Umbilical cord (tissue), 2 donors: ENCODE measurements around the gene ALKBH7. TPM values are rescaled to one million over a fixed set of nuclear protein-coding genes. Genes with fewer than 3 reads are reported as not detected.

Source experiments
- DNase-seq: peaks from one replicate; pipeline ENCODE4 v3.0.0-alpha.2; 2015; ENCODE audit warnings: low spot score
- total RNA-seq: library from RNA; depleted of rRNA; stranded (reverse); fragments of >200 nt; gene quantifications from one replicate; pipeline ENCODE4 v1.2.3, GENCODE V29; 2014; ENCODE audit warnings: low replicate concordance; ENCODE audit not compliant: insufficient read depth

The ALKBH7 gene
- total RNA-seq, 1 donor from 2014 or later, result 97.5 TPM

GRCh38 chr19:6364353-6364752, 8.2 kb upstream of the ALKBH7 start:
- DNase-seq, result no peak

GRCh38 chr19:6373096-6373812, 660 bp downstream of the ALKBH7 start:
- DNase-seq, result peak; percentile 99

- no peak for DNase-seq
Observed at GRCh38 chr19:6373813-6374108, 1.2 kb downstream of the ALKBH7 start.

GRCh38 chr19:6374161-6374709, 1.6 kb downstream of the ALKBH7 start:
- no peak for DNase-seq

GRCh38 chr19:6374711-6375410, 2.3 kb downstream of the ALKBH7 start:
- no peak for DNase-seq

- DNase-seq, result no peak
Observed at GRCh38 chr19:6375411-6376010, 2.9 kb downstream of the ALKBH7 start, which contains the start of gene PSPN. Gene PSPN (minus strand): TSS chr19:6375933. CDS start chr19:6375849, 84 bp downstream.

- no peak for DNase-seq
Observed at GRCh38 chr19:6376512-6377190, 4.1 kb downstream of the ALKBH7 start.

- DNase-seq, result peak; percentile 91
Observed at GRCh38 chr19:6378041-6378440, 5.4 kb downstream of the ALKBH7 start.

- DNase-seq, result no peak
Observed at GRCh38 chr19:6378486-6378885, 5.9 kb downstream of the ALKBH7 start.

GRCh38 chr19:6379744-6380143, 7.2 kb downstream of the ALKBH7 start:
- DNase-seq, result no peak

- DNase-seq, result no peak
Observed at GRCh38 chr19:6381030-6381750, 8.6 kb downstream of the ALKBH7 start.

GRCh38 chr19:6383188-6383587, 10.6 kb downstream of the ALKBH7 start:
- DNase-seq, result no peak

GRCh38 chr19:6384381-6384780, 11.8 kb downstream of the ALKBH7 start:
- DNase-seq, result no peak

- DNase-seq, result no peak
Observed at GRCh38 chr19:6387372-6387771, 14.8 kb downstream of the ALKBH7 start.

GRCh38 chr19:6392221-6393073, 19.9 kb downstream of the ALKBH7 start:
- no peak for DNase-seq

- peak; percentile 99 for DNase-seq
Observed at GRCh38 chr19:6393074-6393982, 20.7 kb downstream of the ALKBH7 start, which contains the start of gene GTF2F1. Gene GTF2F1 (minus strand): TSS chr19:6393164. CDS start chr19:6392995, 169 bp downstream.

- DNase-seq, result no peak
Observed at GRCh38 chr19:6393983-6394412, 21.4 kb downstream of the ALKBH7 start.

GRCh38 chr19:6394831-6395230, 22.2 kb downstream of the ALKBH7 start:
- DNase-seq, result no peak

- no peak for DNase-seq
Observed at GRCh38 chr19:6396305-6396704, 23.7 kb downstream of the ALKBH7 start.
